ENCODE data around the gene POU2F1. TPM values are rescaled to one million over a fixed set of nuclear protein-coding genes. Genes with fewer than 3 reads are reported as not detected.
A peak's percentile ranks its signal among the peaks of the same experiment; 100 is the strongest.

Gene POU2F1
- polyA plus RNA-seq, 2 of the 4 experiments (the other 2 are of a cell fraction) = 2.9 to 9.4 TPM

- ChIA-PET POLR2A (no interaction called here), CTCF (interaction anchor here (0.7 to 1.1 kb wide), 3 partner anchors 31 to 62 kb away, joined by 3 read pairs; no protein-coding TSS in a partner anchor)
- Histone ChIP-seq H3K4me2 (no peak overlapping the region), H3K4me1 (no peaks in the 10 kb centered on the region), H3K27ac (no peak overlapping the region), H3K9me3 (no peaks in the 10 kb centered on the region), H3K4me3 (no peak overlapping the region)
- TF ChIP-seq ZNF302 (CRISPR knock-in tag; IDR thresholded peaks at IDR 0.05) (no peak), TP53 (CRISPR knock-in tag; IDR thresholded peaks at IDR 0.05) (no peak), HOXB5 (CRISPR knock-in tag; IDR thresholded peaks at IDR 0.05) (no peak), CHD4 (IDR thresholded peaks at IDR 0.05; ENCODE audit: borderline replicate concordance) (no peak), JUNB (IDR thresholded peaks at IDR 0.05) (no peak), POLR2A (IDR thresholded peaks at IDR 0.05; ENCODE audit: low read length) (no peak), CHD2 (IDR thresholded peaks at IDR 0.05; ENCODE audit: low read length, partially characterized antibody) (no peak), EHMT2 (IDR thresholded peaks at IDR 0.05; ENCODE audit: low read depth) (no peak), MAX (IDR thresholded peaks at IDR 0.05) (no peak), HEYL (CRISPR knock-in tag; IDR thresholded peaks at IDR 0.05) (no peak), FOSL2 (IDR thresholded peaks at IDR 0.05) (no peak), FOSL2 (CRISPR knock-in tag; IDR thresholded peaks at IDR 0.05) (no peak)
- 76% methylated on average over 10 of the region's 10 CpGs for WGBS (ENCODE audit: missing lambda C conversion rate)
- DNase-seq (ENCODE audit: low read depth in 1 of 2, low spot score in 1 of 2) (no peak), ATAC-seq (0 out of 6 replicates have a peak, but pooled peaks of 1 of the 2 experiments have one; percentile 47), FAIRE-seq (no peak)
Measured at GRCh38 chr1:167472752-167473521, 252.3 kb downstream of the POU2F1 start.

GRCh38 chr1:167473761-167474160 lies 253.1 kb downstream of the POU2F1 start:
- POLR2A ChIA-PET = no interaction called here
- H3K9me3 ChIP-seq = no peaks in the 10 kb centered on the region
- TF ChIP-seq POLR2A (IDR thresholded peaks at IDR 0.05; ENCODE audit: low read length) = no peak
- TF ChIP-seq MYC (IDR thresholded peaks at IDR 0.05; ENCODE audit: borderline replicate concordance, low read length) = no peak
- no peak for TF ChIP-seq ZSCAN20 (CRISPR knock-in tag; IDR thresholded peaks at IDR 0.05)
- TF ChIP-seq BCL3 (IDR thresholded peaks at IDR 0.05) = no peak
- TF ChIP-seq NR3C1 (IDR thresholded peaks at IDR 0.05) = no peak
- no peak for TF ChIP-seq CBX8 (IDR thresholded peaks at IDR 0.05)
- TF ChIP-seq KDM5A (IDR thresholded peaks at IDR 0.05) = no peak
- no peak for TF ChIP-seq PHF8 (IDR thresholded peaks at IDR 0.05; ENCODE audit: borderline replicate concordance, low read depth)
- TF ChIP-seq RARB (CRISPR knock-in tag; IDR thresholded peaks at IDR 0.05) = no peak
- FAIRE-seq (no peak), DNase-seq (ENCODE audit: low read depth in 1 of 2, low spot score in 1 of 2) (no peak), ATAC-seq (no peak)
- H3K4me1 ChIP-seq = no peaks in the 10 kb centered on the region
- H3K4me3 ChIP-seq = no peak overlapping the region
- no peak overlapping the region for H3K27ac ChIP-seq
- 65% methylated on average over 5 of the region's 5 CpGs for WGBS (ENCODE audit: missing lambda C conversion rate)
- H3K4me2 ChIP-seq = no peak overlapping the region
- CTCF ChIA-PET = interaction anchor here (0.8 kb wide), 1 partner anchor 59 kb away, joined by 3 read pairs; no protein-coding TSS in a partner anchor

GRCh38 chr1:167474191-167474641 lies 253.5 kb downstream of the POU2F1 start:
- no peak for DNase-seq (ENCODE audit: low read depth in 1 of 2, low spot score in 1 of 2)
- Histone ChIP-seq H3K4me1 (no peaks in the 10 kb centered on the region), H3K27ac (no peak overlapping the region), H3K4me3 (no peak overlapping the region), H3K4me2 (no peak overlapping the region), H3K9me3 (no peaks in the 10 kb centered on the region)
- ChIA-PET POLR2A (no interaction called here), CTCF (interaction anchor here (1.0 kb wide), 1 partner anchor 108 kb away, joined by 3 read pairs; no protein-coding TSS in a partner anchor)
- TF ChIP-seq PHF8 (IDR thresholded peaks at IDR 0.05; ENCODE audit: borderline replicate concordance, low read depth) = no peak
- TF ChIP-seq TFCP2L1 (CRISPR knock-in tag; IDR thresholded peaks at IDR 0.05) = no peak
- no peak for TF ChIP-seq JUN (IDR thresholded peaks at IDR 0.05)
- TF ChIP-seq NPAS2 (CRISPR knock-in tag; IDR thresholded peaks at IDR 0.05; ENCODE audit: borderline replicate concordance) = no peak
- TF ChIP-seq PBX3 (IDR thresholded peaks at IDR 0.05) = no peak
- TF ChIP-seq NR3C1 (IDR thresholded peaks at IDR 0.05) = no peak
- no peak for FAIRE-seq
- no peak for ATAC-seq
- 45% methylated on average over 3 of the region's 5 CpGs for WGBS (ENCODE audit: missing lambda C conversion rate)

Measured in A549 (cell line).